ENCODE data around the gene SH3RF3.

DNA sequence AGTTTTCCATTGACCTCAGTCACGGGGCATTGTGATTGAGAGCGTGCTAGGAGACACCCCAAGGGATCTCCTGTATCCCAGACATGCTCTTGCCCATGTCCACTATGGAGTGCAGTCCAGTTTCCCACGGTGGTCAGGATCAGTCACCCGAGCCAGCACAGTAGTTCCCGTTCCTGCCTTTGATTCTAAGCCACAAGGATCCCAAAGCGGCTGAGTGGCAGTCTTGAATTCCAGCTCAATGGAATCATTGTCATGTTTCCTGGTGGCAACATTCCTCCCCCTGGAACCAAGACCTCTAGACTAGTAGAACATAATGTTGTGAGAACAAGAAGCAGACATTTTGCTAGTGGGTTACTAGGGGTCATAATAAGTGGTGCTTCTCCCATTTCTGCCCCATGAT is 330.5 kb downstream of the SH3RF3 start:
- TF ChIP-seq CTCF (IDR thresholded peaks at IDR 0.05; ENCODE audit: low read depth, low read length) (no peak), POLR2A (IDR thresholded peaks at IDR 0.05; ENCODE audit: extremely low read depth, insufficient read length) (no peak)

All from NB4 (cell line).